ENCODE measurements around the gene C9orf43. TPM values are rescaled to one million over a fixed set of nuclear protein-coding genes. Genes with fewer than 3 reads are reported as not detected.

The C9orf43 gene
- total and polyA plus RNA-seq, 10 of the 15 experiments (the other 5 are each of a cell fraction or from before 2014, with no cell fraction given), result 0.08 to 0.79 (median 0.55) TPM

DNA sequence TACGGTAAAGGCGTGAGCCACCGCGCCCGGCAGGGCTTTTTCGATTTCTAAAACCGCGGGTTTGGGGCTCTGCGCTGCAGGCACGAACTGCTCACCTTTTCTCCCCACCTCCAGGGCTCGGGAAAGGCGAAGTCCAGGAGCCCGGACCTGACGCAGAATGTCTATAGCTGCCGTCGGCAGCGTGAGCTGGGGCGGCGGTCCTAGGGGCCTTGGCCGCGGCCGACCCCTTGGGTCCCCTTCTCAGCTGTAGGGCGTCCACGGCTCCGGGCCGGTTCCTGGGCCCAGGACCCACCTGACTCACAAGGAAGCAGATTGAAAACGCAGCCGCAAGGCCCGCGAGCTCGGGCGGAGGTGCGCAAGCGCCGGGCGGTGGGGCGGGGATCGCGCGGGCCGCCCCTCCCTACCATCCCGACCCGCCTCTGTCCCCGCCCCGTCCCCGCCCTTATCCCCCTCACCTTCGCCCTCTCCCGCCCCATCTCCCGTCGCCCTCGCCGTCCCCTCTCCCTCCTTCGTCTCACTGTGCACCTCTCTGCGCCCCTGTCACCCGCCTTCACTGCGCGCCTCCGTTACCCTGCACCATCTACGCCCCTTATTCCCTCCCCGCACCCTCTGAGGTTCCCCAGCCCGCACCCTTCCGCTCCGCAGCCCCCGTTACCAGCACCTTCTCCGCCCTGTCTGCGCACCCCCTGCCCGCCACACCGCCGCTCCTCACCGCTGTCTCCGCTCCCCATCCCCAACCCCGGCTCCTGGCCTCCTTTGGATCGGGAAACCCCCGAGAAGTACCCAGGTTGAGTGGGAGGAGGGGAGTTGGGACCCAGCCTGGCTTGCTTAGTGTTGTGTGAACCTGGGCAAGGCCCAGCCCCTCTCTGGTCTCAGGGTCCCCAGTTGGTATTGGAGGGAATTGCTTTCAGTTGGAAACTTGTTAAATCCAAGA, 33.6 kb upstream of the C9orf43 start, which contains the start of gene HDHD3 (continued):
- TF ChIP-seq, protein P1, sequence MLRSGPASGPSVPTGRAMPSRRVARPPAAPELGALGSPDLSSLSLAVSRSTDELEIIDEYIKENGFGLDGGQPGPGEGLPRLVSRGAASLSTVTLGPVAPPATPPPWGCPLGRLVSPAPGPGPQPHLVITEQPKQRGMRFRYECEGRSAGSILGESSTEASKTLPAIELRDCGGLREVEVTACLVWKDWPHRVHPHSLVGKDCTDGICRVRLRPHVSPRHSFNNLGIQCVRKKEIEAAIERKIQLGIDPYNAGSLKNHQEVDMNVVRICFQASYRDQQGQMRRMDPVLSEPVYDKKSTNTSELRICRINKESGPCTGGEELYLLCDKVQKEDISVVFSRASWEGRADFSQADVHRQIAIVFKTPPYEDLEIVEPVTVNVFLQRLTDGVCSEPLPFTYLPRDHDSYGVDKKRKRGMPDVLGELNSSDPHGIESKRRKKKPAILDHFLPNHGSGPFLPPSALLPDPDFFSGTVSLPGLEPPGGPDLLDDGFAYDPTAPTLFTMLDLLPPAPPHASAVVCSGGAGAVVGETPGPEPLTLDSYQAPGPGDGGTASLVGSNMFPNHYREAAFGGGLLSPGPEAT (IDR thresholded peaks at IDR 0.05; ENCODE audit: low read depth), result no peak
- no peak for TF ChIP-seq RAD21 (IDR thresholded peaks at IDR 0.05; ENCODE audit: insufficient read depth, low read depth, low read length)
- TF ChIP-seq RFX5 (IDR thresholded peaks at IDR 0.05; ENCODE audit: low read depth, low read length), result no peak
- TF ChIP-seq, protein P2, sequence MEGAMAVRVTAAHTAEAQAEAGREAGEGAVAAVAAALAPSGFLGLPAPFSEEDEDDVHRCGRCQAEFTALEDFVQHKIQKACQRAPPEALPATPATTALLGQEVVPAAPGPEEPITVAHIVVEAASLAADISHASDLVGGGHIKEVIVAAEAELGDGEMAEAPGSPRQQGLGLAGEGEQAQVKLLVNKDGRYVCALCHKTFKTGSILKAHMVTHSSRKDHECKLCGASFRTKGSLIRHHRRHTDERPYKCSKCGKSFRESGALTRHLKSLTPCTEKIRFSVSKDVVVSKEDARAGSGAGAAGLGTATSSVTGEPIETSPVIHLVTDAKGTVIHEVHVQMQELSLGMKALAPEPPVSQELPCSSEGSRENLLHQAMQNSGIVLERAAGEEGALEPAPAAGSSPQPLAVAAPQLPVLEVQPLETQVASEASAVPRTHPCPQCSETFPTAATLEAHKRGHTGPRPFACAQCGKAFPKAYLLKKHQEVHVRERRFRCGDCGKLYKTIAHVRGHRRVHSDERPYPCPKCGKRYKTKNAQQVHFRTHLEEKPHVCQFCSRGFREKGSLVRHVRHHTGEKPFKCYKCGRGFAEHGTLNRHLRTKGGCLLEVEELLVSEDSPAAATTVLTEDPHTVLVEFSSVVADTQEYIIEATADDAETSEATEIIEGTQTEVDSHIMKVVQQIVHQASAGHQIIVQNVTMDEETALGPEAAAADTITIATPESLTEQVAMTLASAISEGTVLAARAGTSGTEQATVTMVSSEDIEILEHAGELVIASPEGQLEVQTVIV (IDR thresholded peaks at IDR 0.05; ENCODE audit: borderline replicate concordance, partially characterized antibody), result no peak
- TF ChIP-seq CBFB (IDR thresholded peaks at IDR 0.05; ENCODE audit: low read depth), result no peak
- no peak for TF ChIP-seq NFIC (IDR thresholded peaks at IDR 0.05; ENCODE audit: low read depth, low read length)
- peak; percentile 67; the same call in 1 of the 2 replicates for TF ChIP-seq NBN (IDR thresholded peaks at IDR 0.05)
- peak; percentile 87 for TF ChIP-seq POLR2A (IDR thresholded peaks at IDR 0.05; ENCODE audit: low read depth, low read length)
- peak; percentile 38; the same call in 1 of the 3 replicates for TF ChIP-seq POU2F2 (IDR thresholded peaks at IDR 0.05; ENCODE audit: borderline replicate concordance, low read depth, low read length)
- no peak for TF ChIP-seq ETV6 (conservative IDR thresholded peaks at IDR 0.05 in 1 of 2, IDR thresholded peaks at IDR 0.05 in 1 of 2; ENCODE audit: borderline replicate concordance in 1 of 2, low read depth in 1 of 2)
- TF ChIP-seq, protein P3, sequence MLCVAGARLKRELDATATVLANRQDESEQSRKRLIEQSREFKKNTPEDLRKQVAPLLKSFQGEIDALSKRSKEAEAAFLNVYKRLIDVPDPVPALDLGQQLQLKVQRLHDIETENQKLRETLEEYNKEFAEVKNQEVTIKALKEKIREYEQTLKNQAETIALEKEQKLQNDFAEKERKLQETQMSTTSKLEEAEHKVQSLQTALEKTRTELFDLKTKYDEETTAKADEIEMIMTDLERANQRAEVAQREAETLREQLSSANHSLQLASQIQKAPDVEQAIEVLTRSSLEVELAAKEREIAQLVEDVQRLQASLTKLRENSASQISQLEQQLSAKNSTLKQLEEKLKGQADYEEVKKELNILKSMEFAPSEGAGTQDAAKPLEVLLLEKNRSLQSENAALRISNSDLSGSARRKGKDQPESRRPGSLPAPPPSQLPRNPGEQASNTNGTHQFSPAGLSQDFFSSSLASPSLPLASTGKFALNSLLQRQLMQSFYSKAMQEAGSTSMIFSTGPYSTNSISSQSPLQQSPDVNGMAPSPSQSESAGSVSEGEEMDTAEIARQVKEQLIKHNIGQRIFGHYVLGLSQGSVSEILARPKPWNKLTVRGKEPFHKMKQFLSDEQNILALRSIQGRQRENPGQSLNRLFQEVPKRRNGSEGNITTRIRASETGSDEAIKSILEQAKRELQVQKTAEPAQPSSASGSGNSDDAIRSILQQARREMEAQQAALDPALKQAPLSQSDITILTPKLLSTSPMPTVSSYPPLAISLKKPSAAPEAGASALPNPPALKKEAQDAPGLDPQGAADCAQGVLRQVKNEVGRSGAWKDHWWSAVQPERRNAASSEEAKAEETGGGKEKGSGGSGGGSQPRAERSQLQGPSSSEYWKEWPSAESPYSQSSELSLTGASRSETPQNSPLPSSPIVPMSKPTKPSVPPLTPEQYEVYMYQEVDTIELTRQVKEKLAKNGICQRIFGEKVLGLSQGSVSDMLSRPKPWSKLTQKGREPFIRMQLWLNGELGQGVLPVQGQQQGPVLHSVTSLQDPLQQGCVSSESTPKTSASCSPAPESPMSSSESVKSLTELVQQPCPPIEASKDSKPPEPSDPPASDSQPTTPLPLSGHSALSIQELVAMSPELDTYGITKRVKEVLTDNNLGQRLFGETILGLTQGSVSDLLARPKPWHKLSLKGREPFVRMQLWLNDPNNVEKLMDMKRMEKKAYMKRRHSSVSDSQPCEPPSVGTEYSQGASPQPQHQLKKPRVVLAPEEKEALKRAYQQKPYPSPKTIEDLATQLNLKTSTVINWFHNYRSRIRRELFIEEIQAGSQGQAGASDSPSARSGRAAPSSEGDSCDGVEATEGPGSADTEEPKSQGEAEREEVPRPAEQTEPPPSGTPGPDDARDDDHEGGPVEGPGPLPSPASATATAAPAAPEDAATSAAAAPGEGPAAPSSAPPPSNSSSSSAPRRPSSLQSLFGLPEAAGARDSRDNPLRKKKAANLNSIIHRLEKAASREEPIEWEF (IDR thresholded peaks at IDR 0.05; ENCODE audit: insufficient replicate concordance, low read depth, low read length), result no peak
- no peak for TF ChIP-seq MXI1 (IDR thresholded peaks at IDR 0.05; ENCODE audit: low read depth, low read length)
- peak; percentile 97 for TF ChIP-seq HDGF (IDR thresholded peaks at IDR 0.05)
- TF ChIP-seq RUNX3 (IDR thresholded peaks at IDR 0.05; ENCODE audit: low read length), result 0 out of 2 replicates have a peak, but pooled peaks have one; percentile 28
- no peak for TF ChIP-seq SPI1 (IDR thresholded peaks at IDR 0.05; ENCODE audit: borderline replicate concordance, insufficient read depth, low read depth, low read length)
- TF ChIP-seq, protein P4, sequence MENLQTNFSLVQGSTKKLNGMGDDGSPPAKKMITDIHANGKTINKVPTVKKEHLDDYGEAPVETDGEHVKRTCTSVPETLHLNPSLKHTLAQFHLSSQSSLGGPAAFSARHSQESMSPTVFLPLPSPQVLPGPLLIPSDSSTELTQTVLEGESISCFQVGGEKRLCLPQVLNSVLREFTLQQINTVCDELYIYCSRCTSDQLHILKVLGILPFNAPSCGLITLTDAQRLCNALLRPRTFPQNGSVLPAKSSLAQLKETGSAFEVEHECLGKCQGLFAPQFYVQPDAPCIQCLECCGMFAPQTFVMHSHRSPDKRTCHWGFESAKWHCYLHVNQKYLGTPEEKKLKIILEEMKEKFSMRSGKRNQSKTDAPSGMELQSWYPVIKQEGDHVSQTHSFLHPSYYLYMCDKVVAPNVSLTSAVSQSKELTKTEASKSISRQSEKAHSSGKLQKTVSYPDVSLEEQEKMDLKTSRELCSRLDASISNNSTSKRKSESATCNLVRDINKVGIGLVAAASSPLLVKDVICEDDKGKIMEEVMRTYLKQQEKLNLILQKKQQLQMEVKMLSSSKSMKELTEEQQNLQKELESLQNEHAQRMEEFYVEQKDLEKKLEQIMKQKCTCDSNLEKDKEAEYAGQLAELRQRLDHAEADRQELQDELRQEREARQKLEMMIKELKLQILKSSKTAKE (IDR thresholded peaks at IDR 0.05; ENCODE audit: low read depth, poor library complexity, severe bottlenecking), result no peak
- no peak for TF ChIP-seq STAT3 (IDR thresholded peaks at IDR 0.05; ENCODE audit: low read depth, low read length)
